Thoracic aorta (tissue), 2 donors: ENCODE results near the gene CBFB. TPM values are rescaled to one million over a fixed set of nuclear protein-coding genes. Genes with fewer than 3 reads are reported as not detected.

Experiments
- ATAC-seq: fragments of 150-250 bp; one replicate; pipeline ENCODE4 v1.8.0; 2017; ENCODE audit warnings: low read depth; ENCODE audit not compliant: insufficient number of reproducible peaks, low FRiP score
- DNase-seq: peaks from one replicate; pipeline ENCODE4 v3.0.0-alpha.2; 2020; ENCODE audit warnings: low spot score
- H3K27ac ChIP-seq, 2 donors: fragments of 200-600 bp; sonication (generic); 1 replicate in 1 of 2; 2 replicates in 1 of 2; pipeline ENCODE4 v1.5.1; 2016; ENCODE audit warnings: mild to moderate bottlenecking in 2 of 2, moderate library complexity in 2 of 2
- H3K27me3 ChIP-seq: fragments of 200-600 bp; sonication (generic); replicated peaks from 2 replicates; pipeline ENCODE4 v1.6.0; 2016; ENCODE audit warnings: mild to moderate bottlenecking; ENCODE audit not compliant: insufficient read depth
- H3K36me3 ChIP-seq: fragments of 200-600 bp; sonication (generic); one replicate; pipeline ENCODE4 v1.5.1; 2016
- H3K4me1 ChIP-seq, 2 donors: fragments of 200-600 bp; sonication (generic); 1 replicate in 1 of 2; 2 replicates in 1 of 2; pipeline versions ENCODE4 v1.5.1 to v1.6.0; 2016; ENCODE audit warnings: low read depth in 2 of 2, mild to moderate bottlenecking in 1 of 2; ENCODE audit not compliant: control insufficient read depth in 1 of 2
- H3K4me3 ChIP-seq: fragments of 200-600 bp; sonication (generic); 2 replicates; pipeline ENCODE4 v1.5.1; 2016; ENCODE audit warnings: mild to moderate bottlenecking
- H3K9me3 ChIP-seq: fragments of 200-600 bp; sonication (generic); 2 replicates; pipeline ENCODE4 v1.5.1; 2016
- CTCF ChIP-seq: fragments of 200-600 bp; sonication (generic); IDR thresholded peaks from one replicate; pipeline ENCODE4 v1.5.1; 2019; ENCODE audit warnings: antibody characterized with exemption
- total RNA-seq, 2 donors: library from RNA; depleted of rRNA; stranded (reverse); fragments of >200 nt; gene quantifications; one replicate each; pipeline versions ENCODE4 v1.1.0 to v1.2.3, GENCODE V29; 2016

CBFB gene
- total RNA-seq, 2 donors from 2014 or later, result 28.3 to 79.7 TPM

GRCh38 chr16:67028167-67028695 is 718 bp upstream of the CBFB start:
- H3K9me3 ChIP-seq, result no peaks in the 10 kb centered on the region
- H3K36me3 ChIP-seq, result peaks cover 8% of the 10 kb centered on the region
- no peak for DNase-seq
- H3K27ac ChIP-seq, result peak overlapping the region; percentile 96 to 98
- TF ChIP-seq CTCF, result no peak
- no peaks in the 10 kb centered on the region for H3K27me3 ChIP-seq
- peaks cover 17 to 36% of the 10 kb centered on the region in 2 donors for H3K4me1 ChIP-seq
- peak overlapping the region; percentile 86 for H3K4me3 ChIP-seq
- no peak for ATAC-seq

- Histone ChIP-seq H3K4me3 (peak overlapping the region; percentile 89), H3K27ac (peak overlapping the region; percentile 94 to 98), H3K4me1 (peaks cover 17 to 38% of the 10 kb centered on the region in 2 donors), H3K36me3 (peaks cover 8% of the 10 kb centered on the region), H3K27me3 (no peaks in the 10 kb centered on the region), H3K9me3 (no peaks in the 10 kb centered on the region)
- ATAC-seq (peak; percentile 47), DNase-seq (no peak)
- TF ChIP-seq CTCF, result no peak
These were observed 526 bp downstream of the CBFB start for GRCh38 chr16:67029254-67030096.

- peaks cover 8% of the 10 kb centered on the region for H3K36me3 ChIP-seq
These were observed 1.4 kb downstream of the CBFB start for GRCh38 chr16:67030221-67030962.

GRCh38 chr16:67034487-67034886 is 5.5 kb downstream of the CBFB start:
- peaks cover 20 to 40% of the 10 kb centered on the region in 2 donors for H3K4me1 ChIP-seq
- ATAC-seq (no peak), DNase-seq (no peak)

More at GRCh38 chr16:67030221-67030962, 1.4 kb downstream of the CBFB start:
- Histone ChIP-seq H3K4me1 (peaks cover 17 to 45% of the 10 kb centered on the region in 2 donors), H3K27me3 (no peaks in the 10 kb centered on the region), H3K9me3 (no peaks in the 10 kb centered on the region), H3K27ac (peak overlapping the region; percentile 94 to 98), H3K4me3 (peak overlapping the region; percentile 89)
- DNase-seq (no peak), ATAC-seq (no peak)
- TF ChIP-seq CTCF, result no peak

More at GRCh38 chr16:67034487-67034886, 5.5 kb downstream of the CBFB start:
- Histone ChIP-seq H3K4me3 (no peak overlapping the region), H3K27ac (no peak overlapping the region), H3K9me3 (no peaks in the 10 kb centered on the region), H3K27me3 (no peaks in the 10 kb centered on the region), H3K36me3 (peaks cover 8% of the 10 kb centered on the region)
- no peak for TF ChIP-seq CTCF
